B cell (primary cell): Measurements from ENCODE around the gene NOS3.

Source experiments
- CTCF ChIP-seq: fragments of 200-600 bp; IDR thresholded peaks from one replicate; pipeline ENCODE4 v1.8.0; 2022; ENCODE audit warnings: antibody characterized with exemption, mild to moderate bottlenecking
- EZH2 ChIP-seq: IDR thresholded peaks from 2 replicates; pipeline ENCODE4 v1.6.1; 2012; ENCODE audit warnings: borderline replicate concordance, low read depth, mild to moderate bottlenecking, moderate library complexity, low read length; ENCODE audit not compliant: insufficient read depth, poor library complexity, severe bottlenecking

GRCh38 chr7:151008143-151008510, 17.3 kb downstream of the NOS3 start:
- TF ChIP-seq CTCF (no peak), EZH2 (no peak)
